CMK (cell line): ENCODE data around the gene DGCR2.
"Not testable (repeated sequence)": the region's sequence is repeated elsewhere in the genome, so short reads cannot be mapped to it uniquely, and the experiment has no call there.

Source experiments
- DNase-seq: peaks from one replicate; pipeline ENCODE4 v3.0.0-alpha.2; 2010; ENCODE audit warnings: low read depth

The DGCR2 gene

GRCh38 chr22:19041704-19042074 lies 80.5 kb downstream of the DGCR2 start:
- no peak for DNase-seq

- DNase-seq, result no peak
Measured at GRCh38 chr22:19040888-19041703, 81.1 kb downstream of the DGCR2 start.

GRCh38 chr22:19040391-19040861 lies 81.8 kb downstream of the DGCR2 start:
- DNase-seq, result no peak

- no peak for DNase-seq
Measured at GRCh38 chr22:19039796-19040280, 82.4 kb downstream of the DGCR2 start.

GRCh38 chr22:19039448-19039780 lies 82.8 kb downstream of the DGCR2 start:
- DNase-seq, result no peak

GRCh38 chr22:19038728-19039447 lies 83.3 kb downstream of the DGCR2 start:
- no peak for DNase-seq

GRCh38 chr22:19038164-19038546 lies 84.1 kb downstream of the DGCR2 start:
- DNase-seq, result no peak

GRCh38 chr22:19037282-19038163 lies 84.7 kb downstream of the DGCR2 start:
- no peak for DNase-seq

- no peak for DNase-seq
Measured at GRCh38 chr22:19036523-19037273, 85.5 kb downstream of the DGCR2 start.

- no peak for DNase-seq
Measured at GRCh38 chr22:19036229-19036522, 86.0 kb downstream of the DGCR2 start.

- no peak for DNase-seq
Measured at GRCh38 chr22:19035474-19036228, 86.6 kb downstream of the DGCR2 start.

- DNase-seq, result not testable (repeated sequence)
Measured at GRCh38 chr22:19035126-19035473, 87.1 kb downstream of the DGCR2 start.

- not testable (repeated sequence) for DNase-seq
Measured at GRCh38 chr22:19034724-19035120, 87.5 kb downstream of the DGCR2 start.

- not testable (repeated sequence) for DNase-seq
Measured at GRCh38 chr22:19034031-19034723, 88.0 kb downstream of the DGCR2 start.

- DNase-seq, result not testable (repeated sequence)
Measured at GRCh38 chr22:19033568-19033905, 88.7 kb downstream of the DGCR2 start.

- not testable (repeated sequence) for DNase-seq
Measured at GRCh38 chr22:19032898-19033567, 89.2 kb downstream of the DGCR2 start.

GRCh38 chr22:19032156-19032785 lies 89.9 kb downstream of the DGCR2 start:
- DNase-seq, result not testable (repeated sequence)

- DNase-seq, result not testable (repeated sequence)
Measured at GRCh38 chr22:19030889-19031252, 91.3 kb downstream of the DGCR2 start.

GRCh38 chr22:19030226-19030888 lies 91.9 kb downstream of the DGCR2 start:
- not testable (repeated sequence) for DNase-seq
